Measurements from ENCODE around the gene TMCO2. TPM values are rescaled to one million over a fixed set of nuclear protein-coding genes. Genes with fewer than 3 reads are reported as not detected.

The TMCO2 gene
- total and polyA plus RNA-seq, 2 experiments from 2014 or later: 0.69 TPM; not detected in 1

- TF ChIP-seq EZH2phosphoT487 (IDR thresholded peaks at IDR 0.05; ENCODE audit: low read depth, severe bottlenecking, unreplicated experiment): no peak
- no peak for TF ChIP-seq EZH2 (IDR thresholded peaks at IDR 0.05; ENCODE audit: borderline replicate concordance)
- TF ChIP-seq CTCF (IDR thresholded peaks at IDR 0.05; ENCODE audit: poor library complexity): no peak
- Histone ChIP-seq H3K36me3 (replicated peaks; ENCODE audit: insufficient read depth, low read depth) (no peaks in the 10 kb centered on the region), H3K4me3 (no peak overlapping the region), H3K9me3 (ENCODE audit: low read depth) (no peaks in the 10 kb centered on the region), H3K4me1 (ENCODE audit: insufficient read depth) (no peaks in the 10 kb centered on the region), H4K20me1 (ENCODE audit: insufficient read depth, poor library complexity, severe bottlenecking) (no peaks in the 10 kb centered on the region), H3K79me2 (peaks cover 38% of the 10 kb centered on the region), H3K27ac (no peak overlapping the region), H3K9me2 (replicated peaks; ENCODE audit: insufficient read depth) (no peaks in the 10 kb centered on the region), H3K4me2 (no peak overlapping the region), H2AFZ (no peak overlapping the region), H3K27me3 (no peaks in the 10 kb centered on the region)
- DNase-seq (ENCODE audit: low spot score): no peak
Observed at GRCh38 chr1:40265919-40266318, 18.2 kb downstream of the TMCO2 start.

GRCh38 chr1:40266786-40267535, 19.2 kb downstream of the TMCO2 start:
- H4K20me1 ChIP-seq (ENCODE audit: insufficient read depth, poor library complexity, severe bottlenecking): no peaks in the 10 kb centered on the region
- H3K4me3 ChIP-seq: no peak overlapping the region
- no peak overlapping the region for H2AFZ ChIP-seq
- no peaks in the 10 kb centered on the region for H3K9me3 ChIP-seq (ENCODE audit: low read depth)
- peaks cover 36% of the 10 kb centered on the region for H3K79me2 ChIP-seq
- H3K27ac ChIP-seq: no peak overlapping the region
- H3K4me2 ChIP-seq: no peak overlapping the region
- H3K9me2 ChIP-seq (replicated peaks; ENCODE audit: insufficient read depth): no peaks in the 10 kb centered on the region
- no peaks in the 10 kb centered on the region for H3K27me3 ChIP-seq
- TF ChIP-seq CTCF (IDR thresholded peaks at IDR 0.05; ENCODE audit: poor library complexity) (no peak), EZH2phosphoT487 (IDR thresholded peaks at IDR 0.05; ENCODE audit: low read depth, severe bottlenecking, unreplicated experiment) (no peak), EZH2 (IDR thresholded peaks at IDR 0.05; ENCODE audit: borderline replicate concordance) (no peak)
- no peaks in the 10 kb centered on the region for H3K4me1 ChIP-seq (ENCODE audit: insufficient read depth)
- no peak for DNase-seq (ENCODE audit: low spot score)
- no peaks in the 10 kb centered on the region for H3K36me3 ChIP-seq (replicated peaks; ENCODE audit: insufficient read depth, low read depth)
- WGBS (ENCODE audit: low lambda C conversion rate, missing lambda C conversion rate): 98% methylated on average over 6 of the region's 6 CpGs

- H3K9me3 ChIP-seq (ENCODE audit: low read depth): no peaks in the 10 kb centered on the region
- H3K4me3 ChIP-seq: no peak overlapping the region
- no peaks in the 10 kb centered on the region for H3K36me3 ChIP-seq (replicated peaks; ENCODE audit: insufficient read depth, low read depth)
- peaks cover 27% of the 10 kb centered on the region for H3K79me2 ChIP-seq
- TF ChIP-seq EZH2phosphoT487 (IDR thresholded peaks at IDR 0.05; ENCODE audit: low read depth, severe bottlenecking, unreplicated experiment): no peak
- TF ChIP-seq EZH2 (IDR thresholded peaks at IDR 0.05; ENCODE audit: borderline replicate concordance): no peak
- no peak for TF ChIP-seq CTCF (IDR thresholded peaks at IDR 0.05; ENCODE audit: poor library complexity)
- no peaks in the 10 kb centered on the region for H3K9me2 ChIP-seq (replicated peaks; ENCODE audit: insufficient read depth)
- no peak overlapping the region for H3K27ac ChIP-seq
- WGBS (ENCODE audit: low lambda C conversion rate, missing lambda C conversion rate): 82% methylated on average over 2 of the region's 2 CpGs
- H3K4me2 ChIP-seq: no peak overlapping the region
- H2AFZ ChIP-seq: no peak overlapping the region
- no peak for DNase-seq (ENCODE audit: low spot score)
- no peaks in the 10 kb centered on the region for H3K27me3 ChIP-seq
- no peaks in the 10 kb centered on the region for H4K20me1 ChIP-seq (ENCODE audit: insufficient read depth, poor library complexity, severe bottlenecking)
- no peaks in the 10 kb centered on the region for H3K4me1 ChIP-seq (ENCODE audit: insufficient read depth)
Observed at GRCh38 chr1:40267767-40268187, 20.0 kb downstream of the TMCO2 start.

All from hepatocyte (in vitro differentiated cells).